WI38 (cell line): ENCODE measurements around the gene RIN3.

Experiments used
- H3K4me3 ChIP-seq: 2 replicates; pipeline ENCODE4 v1.5.1; 2011; ENCODE audit warnings: low read depth, mild to moderate bottlenecking, control low read depth, low read length
- TF ChIP-seq, protein P1 (sequence below): IDR thresholded peaks from 2 replicates; pipeline ENCODE4 v1.5.1; 2012; ENCODE audit warnings: low read depth, mild to moderate bottlenecking, control low read depth, low read length

RIN3 gene

DNA sequence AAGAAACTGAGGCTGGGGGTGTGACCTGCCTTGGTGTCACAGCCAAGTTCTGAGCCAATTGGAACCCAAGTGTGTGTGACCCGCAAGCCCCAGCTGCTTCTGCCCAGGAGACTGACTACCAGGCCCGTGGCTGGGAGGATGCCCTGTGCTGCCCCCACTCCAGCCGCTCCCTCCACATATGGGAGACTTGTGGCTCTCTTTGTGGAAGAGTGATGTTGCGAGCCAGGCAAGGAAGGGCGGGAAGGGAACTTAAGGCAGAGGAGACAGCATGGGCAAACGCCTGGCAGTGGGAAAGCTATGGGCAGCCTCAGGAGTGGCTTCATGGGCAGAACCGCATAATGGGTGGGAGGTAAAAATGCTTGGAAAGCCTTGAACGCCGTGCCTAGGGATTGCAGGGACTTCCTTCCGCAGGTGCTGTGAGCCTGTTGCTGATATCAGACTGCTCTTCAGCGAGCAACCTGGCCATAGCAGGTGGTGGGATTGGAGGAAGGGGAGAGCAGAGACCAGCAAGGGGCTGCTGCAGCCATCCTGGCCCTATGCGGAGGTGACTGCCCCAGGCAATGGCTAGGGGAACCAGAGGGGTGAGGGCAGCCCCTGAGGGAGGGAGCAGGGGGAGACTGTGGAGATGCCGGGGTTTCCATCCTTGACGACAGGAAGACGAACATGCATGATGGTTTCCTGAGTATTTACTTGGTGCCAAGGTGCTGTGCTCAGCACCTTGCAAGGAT lies 119.1 kb downstream of the RIN3 start:
- TF ChIP-seq, protein P1, sequence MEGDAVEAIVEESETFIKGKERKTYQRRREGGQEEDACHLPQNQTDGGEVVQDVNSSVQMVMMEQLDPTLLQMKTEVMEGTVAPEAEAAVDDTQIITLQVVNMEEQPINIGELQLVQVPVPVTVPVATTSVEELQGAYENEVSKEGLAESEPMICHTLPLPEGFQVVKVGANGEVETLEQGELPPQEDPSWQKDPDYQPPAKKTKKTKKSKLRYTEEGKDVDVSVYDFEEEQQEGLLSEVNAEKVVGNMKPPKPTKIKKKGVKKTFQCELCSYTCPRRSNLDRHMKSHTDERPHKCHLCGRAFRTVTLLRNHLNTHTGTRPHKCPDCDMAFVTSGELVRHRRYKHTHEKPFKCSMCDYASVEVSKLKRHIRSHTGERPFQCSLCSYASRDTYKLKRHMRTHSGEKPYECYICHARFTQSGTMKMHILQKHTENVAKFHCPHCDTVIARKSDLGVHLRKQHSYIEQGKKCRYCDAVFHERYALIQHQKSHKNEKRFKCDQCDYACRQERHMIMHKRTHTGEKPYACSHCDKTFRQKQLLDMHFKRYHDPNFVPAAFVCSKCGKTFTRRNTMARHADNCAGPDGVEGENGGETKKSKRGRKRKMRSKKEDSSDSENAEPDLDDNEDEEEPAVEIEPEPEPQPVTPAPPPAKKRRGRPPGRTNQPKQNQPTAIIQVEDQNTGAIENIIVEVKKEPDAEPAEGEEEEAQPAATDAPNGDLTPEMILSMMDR: no peak
- no peak overlapping the region for H3K4me3 ChIP-seq

DNA sequence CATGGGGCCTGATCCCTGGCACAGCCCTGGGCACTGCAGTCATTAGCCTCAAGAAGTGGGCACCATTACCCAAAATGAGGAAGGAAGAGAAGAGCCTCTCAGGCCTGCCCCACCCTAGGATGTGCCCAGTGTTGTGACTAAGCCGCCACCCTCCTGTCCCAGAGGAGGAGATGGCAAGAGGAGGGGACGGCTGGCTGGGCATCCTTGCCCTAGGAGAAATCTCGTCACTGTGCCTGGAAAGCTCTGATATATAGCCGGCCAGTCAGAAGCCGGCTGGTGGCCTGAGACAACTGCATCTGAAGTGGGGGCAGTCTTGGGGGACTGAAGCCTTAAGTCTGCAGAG lies 119.7 kb downstream of the RIN3 start:
- H3K4me3 ChIP-seq: no peak overlapping the region
- TF ChIP-seq, protein P1: no peak

DNA sequence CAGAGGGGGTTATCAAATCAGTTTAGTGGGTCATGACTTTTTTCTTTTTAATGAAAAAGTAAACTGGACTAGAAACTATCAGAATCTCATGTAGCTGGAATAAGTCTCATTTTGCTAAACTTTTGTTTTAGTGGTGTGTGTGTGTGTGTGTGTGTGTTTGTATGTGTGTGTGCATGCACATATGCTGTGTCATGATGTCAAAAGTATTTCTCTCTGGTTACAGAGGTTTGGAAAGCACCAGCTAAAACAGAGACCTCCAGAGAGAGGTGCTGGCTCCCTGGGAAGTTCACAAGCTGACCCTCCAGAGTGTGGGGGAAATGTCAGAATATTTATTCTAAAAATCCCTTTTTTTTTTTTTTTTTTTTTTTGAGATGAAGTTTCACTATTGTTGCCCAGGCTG lies 120.1 kb downstream of the RIN3 start:
- H3K4me3 ChIP-seq: no peak overlapping the region
- TF ChIP-seq, protein P1: no peak

DNA sequence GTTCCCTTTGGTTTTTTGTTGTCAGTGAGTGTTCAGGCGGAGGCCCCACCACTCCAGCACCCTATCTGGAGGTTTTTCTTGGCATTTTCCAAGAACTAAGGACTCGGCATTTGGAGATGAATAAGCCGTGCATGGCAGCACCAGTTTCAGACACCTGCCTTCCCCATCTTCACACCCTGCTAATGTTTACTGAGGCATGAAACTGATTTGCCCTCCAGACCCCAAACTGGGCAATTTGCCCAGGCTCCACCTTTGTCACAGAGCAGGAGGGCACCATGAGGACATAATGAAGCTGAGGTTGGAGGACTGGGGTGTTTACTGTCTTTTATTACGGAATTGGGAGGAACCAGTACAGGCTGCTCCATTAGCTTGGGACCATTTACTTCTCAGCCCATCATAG lies 121.5 kb downstream of the RIN3 start:
- TF ChIP-seq, protein P1: no peak
- no peak overlapping the region for H3K4me3 ChIP-seq

DNA sequence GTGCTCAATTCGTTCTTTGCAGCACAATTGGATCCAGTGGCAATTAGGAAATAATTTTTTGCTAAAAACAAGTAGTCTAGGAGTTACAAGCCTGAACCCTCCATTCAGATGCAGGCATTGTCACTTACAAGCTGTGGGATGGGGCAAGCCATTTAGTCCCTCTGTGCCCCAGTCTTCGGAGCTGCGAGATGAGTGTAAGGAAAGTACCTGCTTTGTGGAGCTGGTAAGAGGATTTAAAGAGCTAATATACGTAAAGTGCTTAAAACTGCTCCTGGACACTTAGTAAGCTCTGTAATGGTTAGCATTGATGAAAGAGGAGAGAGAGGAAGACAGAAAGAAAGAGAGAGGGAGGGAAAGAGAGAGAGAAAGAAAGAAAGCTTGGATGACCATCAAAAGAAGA lies 122.3 kb downstream of the RIN3 start:
- TF ChIP-seq, protein P1: no peak
- H3K4me3 ChIP-seq: no peak overlapping the region

DNA sequence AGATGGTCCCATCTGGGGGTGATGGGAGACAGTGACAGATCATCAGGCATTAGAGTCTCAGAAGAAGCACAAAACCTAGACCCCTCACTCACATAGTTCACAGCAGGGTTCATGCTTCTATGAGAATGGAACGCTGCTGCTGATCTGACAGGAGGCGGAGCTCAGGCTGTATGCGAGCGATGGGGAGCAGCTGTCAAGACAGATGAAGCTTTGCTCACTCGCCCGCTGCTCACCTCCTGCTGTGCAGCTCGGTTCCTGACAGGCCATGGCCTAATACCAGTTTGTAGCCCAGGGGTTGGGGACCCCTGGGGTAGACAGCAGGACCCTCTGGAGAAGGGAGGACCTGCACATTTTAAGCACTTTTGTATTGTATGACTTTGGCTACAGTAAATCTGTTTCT lies 123.6 kb downstream of the RIN3 start:
- no peak overlapping the region for H3K4me3 ChIP-seq
- TF ChIP-seq, protein P1: no peak

DNA sequence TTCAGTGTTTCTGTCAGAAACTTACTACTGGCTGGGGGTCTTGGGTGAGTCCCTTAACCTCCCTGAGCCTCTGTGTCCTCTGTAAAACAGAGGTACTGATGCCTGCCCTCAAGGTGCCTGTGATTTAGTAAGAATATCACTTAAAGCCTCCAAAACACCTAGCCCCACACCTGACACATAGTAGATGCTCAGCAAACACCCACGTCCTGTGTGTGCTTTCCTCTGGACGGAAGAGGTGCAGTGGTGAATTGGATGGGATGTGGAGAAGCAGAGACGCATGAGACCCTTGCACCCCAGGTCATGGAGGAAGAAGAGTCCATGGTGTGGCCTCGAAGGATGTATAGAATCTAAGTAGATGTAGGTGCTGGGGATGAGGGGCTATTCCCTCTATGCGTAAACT lies 124.3 kb downstream of the RIN3 start:
- TF ChIP-seq, protein P1: no peak
- no peak overlapping the region for H3K4me3 ChIP-seq
